Lung (tissue), 12 donors: ENCODE results near the gene SLC1A7. TPM values are rescaled to one million over a fixed set of nuclear protein-coding genes. Genes with fewer than 3 reads are reported as not detected.
A peak's percentile ranks its signal among the peaks of the same experiment; 100 is the strongest.

Source experiments
- ATAC-seq: fragments of 200-7000 bp; cut with Tn5 transposase; one replicate; pipeline ENCODE4 v1.9.1; 2020; ENCODE audit warnings: moderate number of reproducible peaks; ENCODE audit not compliant: insufficient read depth, low FRiP score
- DNase-seq, 3 donors: peaks; one replicate each; pipeline ENCODE4 v3.0.0-alpha.2; 2013 to 2017
- H3K27ac ChIP-seq, 2 donors: one replicate each; pipeline ENCODE4 v1.5.1; 2013; ENCODE audit warnings: mild to moderate bottlenecking in 2 of 2, moderate library complexity in 2 of 2, control low read depth in 1 of 2, inconsistent platforms in 1 of 2, low read depth in 1 of 2, low read length in 1 of 2
- H3K27me3 ChIP-seq, 3 donors: one replicate each; pipeline ENCODE4 v1.5.1; 2013; ENCODE audit warnings: low read length in 2 of 3; ENCODE audit not compliant: control insufficient read depth in 3 of 3, insufficient read depth in 3 of 3
- H3K36me3 ChIP-seq, 4 donors: one replicate each; pipeline ENCODE4 v1.5.1; 2013; ENCODE audit warnings: low read length in 4 of 4, mild to moderate bottlenecking in 1 of 4, moderate library complexity in 1 of 4; ENCODE audit not compliant: control insufficient read depth in 4 of 4, insufficient read depth in 4 of 4
- H3K4me1 ChIP-seq, 5 donors: one replicate each; pipeline ENCODE4 v1.5.1; 2013; ENCODE audit warnings: low read length in 5 of 5, mild to moderate bottlenecking in 2 of 5, moderate library complexity in 1 of 5; ENCODE audit not compliant: control insufficient read depth in 5 of 5, insufficient read depth in 5 of 5
- H3K4me3 ChIP-seq: one replicate; pipeline ENCODE4 v1.5.1; 2013; ENCODE audit warnings: mild to moderate bottlenecking, control low read depth, moderate library complexity
- H3K9ac ChIP-seq, 2 donors: one replicate each; pipeline ENCODE4 v1.5.1; 2013; ENCODE audit warnings: low read length in 2 of 2, control low read depth in 1 of 2; ENCODE audit not compliant: insufficient read depth in 1 of 2
- H3K9me3 ChIP-seq, 4 donors: one replicate each; pipeline ENCODE4 v1.5.1; 2013; ENCODE audit warnings: low read length in 3 of 4, mild to moderate bottlenecking in 1 of 4, moderate library complexity in 1 of 4; ENCODE audit not compliant: control insufficient read depth in 4 of 4, insufficient read depth in 3 of 4
- WGBS, 2 donors: extraction: QIAGEN DNeasy Blood & Tissue Kit; methylation state at CpG; one replicate each; pipeline ENCODE4 v1.1.7; 2013; 5-methylcytosine and 5-hydroxymethylcytosine counted together
- polyA plus RNA-seq, 2 donors: library from polyadenylated mRNA; stranded (reverse); fragments of 200-250 nt; gene quantifications; one replicate each; pipeline ENCODE4 v1.2.1, GENCODE V29; 2013
- total RNA-seq, 2 donors: library from RNA; depleted of rRNA in 1 of 2; stranded (reverse); fragments of >200 nt in 1 of 2; gene quantifications; one replicate each; pipeline ENCODE4 v1.2.1, GENCODE V29; 2014 to 2021
- TF ChIP-seq, protein P1 (sequence below): IDR thresholded peaks from 2 replicates; pipeline ENCODE4 v1.5.1; 2012; ENCODE audit warnings: mild to moderate bottlenecking; ENCODE audit errors: control extremely low read depth, extremely low read depth
- donor health status: control.
- donor health status: control.
- donor health status: Bipolar disorder and iron deficiency.
- donor health status: healthy.
- donor health status: DM: yes; HTN: yes; CAD: no.

SLC1A7 gene
- total and polyA plus RNA-seq, 4 donors = 0.14 to 0.81 (median 0.38) TPM

DNA sequence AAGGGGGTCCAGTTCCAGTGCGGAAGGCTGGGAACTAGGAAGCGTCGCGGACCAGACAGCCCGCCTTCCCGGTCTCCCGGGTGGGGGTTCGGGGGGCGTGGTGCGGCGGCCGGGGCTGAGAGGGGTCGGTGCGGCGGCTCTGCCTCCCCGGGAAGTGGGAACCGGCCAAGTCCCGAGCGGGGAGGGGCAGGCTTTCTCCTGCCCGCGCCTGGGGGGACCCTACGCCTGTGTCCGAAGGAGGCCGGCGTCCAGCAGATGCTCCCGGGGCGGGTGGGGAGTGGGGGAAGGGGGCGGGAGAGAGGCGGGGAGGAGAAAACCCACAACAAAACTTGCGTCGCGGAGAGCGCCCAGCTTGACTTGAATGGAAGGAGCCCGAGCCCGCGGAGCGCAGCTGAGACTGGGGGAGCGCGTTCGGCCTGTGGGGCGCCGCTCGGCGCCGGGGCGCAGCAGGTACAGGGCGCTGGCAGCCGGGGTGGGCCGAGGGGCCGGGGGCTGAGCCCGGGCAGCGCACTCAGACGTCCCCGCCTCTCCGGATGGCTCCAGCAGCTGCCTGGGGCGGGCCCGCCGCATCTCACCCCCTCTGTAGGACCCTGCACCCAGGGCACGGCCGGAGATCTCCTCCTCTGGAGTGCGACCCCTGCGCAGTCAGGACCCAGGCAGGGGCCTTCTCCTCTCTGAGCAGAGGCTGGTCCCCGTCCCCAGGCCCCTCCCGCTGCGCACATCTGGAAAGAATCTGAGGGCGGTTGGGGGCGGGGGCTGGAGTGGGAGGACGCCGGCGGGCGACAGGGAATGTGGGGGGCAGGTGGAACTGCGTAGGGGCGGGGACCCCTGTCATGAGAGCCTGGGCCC lies 80.4 kb downstream of the SLC1A7 start, which contains the start of gene PODN:
TSS of gene PODN (plus strand) at position 355 of the 849 bp plus-strand sequence. CDS start 7,643 bp downstream, outside the sequence.
- peaks cover 0 to 15% (median 0%) of the 10 kb centered on the region in 3 donors for H3K27me3 ChIP-seq
- 1% methylated on average over 46 to 73 of the region's 73 CpGs for whole genome bisulfite sequencing, 2 donors
- no peaks in the 10 kb centered on the region for H3K36me3 ChIP-seq
- peak within 1 kb of the TSS in 1 of 2 donors; percentile 46 for H3K27ac ChIP-seq
- no peaks in the 10 kb centered on the region for H3K9me3 ChIP-seq
- H3K9ac ChIP-seq = no peak within 1 kb of the TSS
- ATAC-seq (no peak), DNase-seq (peak; percentile 58 to 70 (median 70))
- H3K4me1 ChIP-seq = peaks cover 0 to 46% (median 10%) of the 10 kb centered on the region in 5 donors
- peak within 1 kb of the TSS; percentile 29 for H3K4me3 ChIP-seq
- TF ChIP-seq, protein P1, sequence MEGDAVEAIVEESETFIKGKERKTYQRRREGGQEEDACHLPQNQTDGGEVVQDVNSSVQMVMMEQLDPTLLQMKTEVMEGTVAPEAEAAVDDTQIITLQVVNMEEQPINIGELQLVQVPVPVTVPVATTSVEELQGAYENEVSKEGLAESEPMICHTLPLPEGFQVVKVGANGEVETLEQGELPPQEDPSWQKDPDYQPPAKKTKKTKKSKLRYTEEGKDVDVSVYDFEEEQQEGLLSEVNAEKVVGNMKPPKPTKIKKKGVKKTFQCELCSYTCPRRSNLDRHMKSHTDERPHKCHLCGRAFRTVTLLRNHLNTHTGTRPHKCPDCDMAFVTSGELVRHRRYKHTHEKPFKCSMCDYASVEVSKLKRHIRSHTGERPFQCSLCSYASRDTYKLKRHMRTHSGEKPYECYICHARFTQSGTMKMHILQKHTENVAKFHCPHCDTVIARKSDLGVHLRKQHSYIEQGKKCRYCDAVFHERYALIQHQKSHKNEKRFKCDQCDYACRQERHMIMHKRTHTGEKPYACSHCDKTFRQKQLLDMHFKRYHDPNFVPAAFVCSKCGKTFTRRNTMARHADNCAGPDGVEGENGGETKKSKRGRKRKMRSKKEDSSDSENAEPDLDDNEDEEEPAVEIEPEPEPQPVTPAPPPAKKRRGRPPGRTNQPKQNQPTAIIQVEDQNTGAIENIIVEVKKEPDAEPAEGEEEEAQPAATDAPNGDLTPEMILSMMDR = no peak

DNA sequence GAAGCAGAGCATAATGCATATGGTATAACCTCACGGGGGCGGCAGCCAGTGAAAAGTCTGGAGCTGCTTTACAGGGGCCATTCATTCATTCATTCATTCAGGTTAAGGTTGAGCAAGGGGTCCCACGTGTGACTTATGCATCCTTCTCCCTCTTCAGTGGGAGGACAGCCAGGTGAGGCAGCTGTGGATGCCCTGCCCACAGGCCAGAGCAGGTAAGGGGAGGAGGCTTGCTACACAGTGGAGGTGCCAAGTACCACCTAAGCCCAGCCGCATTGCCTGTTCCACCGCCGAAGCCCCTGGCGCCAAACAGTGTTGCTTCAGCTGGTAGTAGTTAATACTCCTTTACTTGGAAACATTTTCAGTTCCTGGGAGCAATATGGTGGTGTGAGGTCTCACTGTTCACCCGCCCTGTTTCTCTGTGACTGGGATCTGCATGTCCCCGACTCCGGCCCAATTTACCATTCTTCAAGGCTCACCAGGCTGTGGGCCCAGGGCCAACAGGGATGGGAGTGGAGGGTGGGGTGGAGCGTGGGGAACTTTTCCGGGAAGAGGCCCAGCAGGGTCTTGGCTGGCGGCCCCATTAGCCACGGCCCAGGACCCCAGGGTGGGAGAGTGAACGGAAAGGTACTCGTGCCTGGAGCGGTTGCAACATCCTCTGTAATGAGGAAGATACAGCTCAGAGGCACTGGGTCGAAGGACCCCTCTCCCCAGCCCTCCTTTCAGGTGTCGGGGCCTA lies 81.1 kb downstream of the SLC1A7 start:
- Histone ChIP-seq H3K36me3 (no peaks in the 10 kb centered on the region), H3K4me3 (no peak overlapping the region), H3K27ac (peak overlapping the region in 1 of 2 donors; percentile 46), H3K9me3 (no peaks in the 10 kb centered on the region), H3K9ac (no peak overlapping the region), H3K4me1 (peaks cover 0 to 38% (median 7%) of the 10 kb centered on the region in 5 donors), H3K27me3 (peaks cover 0 to 15% (median 0%) of the 10 kb centered on the region in 3 donors)
- no peak for ATAC-seq
- DNase-seq = peak; percentile 46 to 58 (median 52)
- 42 to 43% methylated on average over 19 of the region's 19 CpGs for WGBS, 2 donors
- TF ChIP-seq, protein P1 = no peak

DNA sequence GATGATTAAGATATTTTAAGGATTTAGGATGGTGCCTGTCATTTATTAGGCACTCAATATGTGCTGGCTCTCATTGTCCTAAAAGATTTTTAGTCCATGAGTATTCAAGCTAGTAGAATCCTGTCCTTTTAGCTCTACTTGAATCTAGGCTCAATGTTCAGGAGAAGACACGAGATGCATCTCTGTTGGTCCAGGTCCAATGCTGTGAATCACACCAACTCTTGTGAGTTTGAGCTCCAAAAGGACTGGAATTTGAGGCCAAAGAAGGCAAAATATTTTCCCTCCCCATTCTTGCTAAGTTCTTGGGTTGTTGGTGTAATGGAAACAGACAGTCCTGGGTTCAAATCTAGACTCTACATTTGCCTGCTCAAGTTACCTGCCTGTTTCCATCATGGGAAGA lies 81.9 kb downstream of the SLC1A7 start:
- Histone ChIP-seq H3K27ac (no peak overlapping the region), H3K9ac (no peak overlapping the region)
- ATAC-seq = no peak

More for the DNA sequence above, 81.9 kb downstream of the SLC1A7 start:
- H3K36me3 ChIP-seq = no peaks in the 10 kb centered on the region
- WGBS, 2 donors = 70 to 88% methylated on average over 1 of the region's 1 CpG
- H3K4me3 ChIP-seq = no peak overlapping the region
- H3K27me3 ChIP-seq = peaks cover 0 to 15% (median 0%) of the 10 kb centered on the region in 3 donors
- H3K9me3 ChIP-seq = no peaks in the 10 kb centered on the region
- DNase-seq = no peak
- TF ChIP-seq, protein P1 = no peak
- H3K4me1 ChIP-seq = peaks cover 0 to 36% (median 6%) of the 10 kb centered on the region in 5 donors
